OCI-LY3 (cell line): ENCODE measurements around the gene RIPPLY2.
"Not testable (repeated sequence)": the region's sequence is repeated elsewhere in the genome, so short reads cannot be mapped to it uniquely, and the experiment has no call there.

Source experiments
- H2AFZ ChIP-seq: fragments of 200-600, 300-600 bp; shearing (Covaris generic); 2 replicates; pipeline ENCODE4 v1.6.0; 2014; ENCODE audit warnings: antibody characterized with exemption, low read depth, low read length
- H3K27ac ChIP-seq: fragments of 200-600, 300-600 bp; sonication (generic); 2 replicates; pipeline ENCODE4 v1.5.1; 2014; ENCODE audit warnings: mild to moderate bottlenecking, low read length, moderate library complexity, mixed read lengths
- H3K27me3 ChIP-seq: fragments of 200-600, 300-600 bp; sonication (generic); 2 replicates; pipeline ENCODE4 v1.6.1; 2014; ENCODE audit warnings: low read depth, low read length, mixed read lengths
- H3K36me3 ChIP-seq: fragments of 200-600, 300-600 bp; sonication (generic); replicated peaks from 2 replicates; pipeline ENCODE3; 2014; ENCODE audit warnings: low read depth, low read length, mixed read lengths
- H3K4me1 ChIP-seq: fragments of 300-600, 200-600 bp; sonication (generic); 2 replicates; pipeline ENCODE4 v1.6.1; 2014; ENCODE audit warnings: low read length, mixed read lengths
- H3K4me2 ChIP-seq: fragments of 200-600, 300-600 bp; sonication (generic); 2 replicates; pipeline ENCODE4 v1.6.1; 2014; ENCODE audit warnings: low read length, mixed read lengths
- H3K4me3 ChIP-seq: fragments of 300-600, 200-600 bp; sonication (generic); 2 replicates; pipeline ENCODE4 v1.5.1; 2014; ENCODE audit warnings: antibody characterized with exemption, mild to moderate bottlenecking, low read length, moderate library complexity
- H3K79me2 ChIP-seq: fragments of 300-600, 200-600 bp; shearing (Covaris generic); 2 replicates; pipeline ENCODE4 v1.6.1; 2014; ENCODE audit warnings: mild to moderate bottlenecking, low read length, mixed read lengths
- H3K9ac ChIP-seq: fragments of 300-600, 200-600 bp; shearing (Covaris generic); 2 replicates; pipeline ENCODE4 v1.6.0; 2014; ENCODE audit warnings: mild to moderate bottlenecking, low read length, moderate library complexity
- H3K9me3 ChIP-seq: fragments of 200-600, 300-600 bp; shearing (Covaris generic); 2 replicates; pipeline ENCODE4 v1.6.1; 2014; ENCODE audit warnings: low read length, mixed read lengths; ENCODE audit not compliant: insufficient read depth
- H4K20me1 ChIP-seq: fragments of 200-600, 300-600 bp; sonication (generic); 2 replicates; pipeline ENCODE4 v1.6.1; 2016; ENCODE audit warnings: low read length, mixed read lengths; ENCODE audit not compliant: insufficient read depth
- EZH2phosphoT487 ChIP-seq: fragments of 200-600 bp; shearing (Covaris generic); IDR thresholded peaks from 2 replicates; pipeline ENCODE4 v1.6.1; 2018; ENCODE audit warnings: antibody characterized with exemption, mixed run types, low read depth
- TF ChIP-seq, protein P1 (sequence below): fragments of 200-600, 300-600 bp; sonication (generic); IDR thresholded peaks from 2 replicates; pipeline ENCODE4 v1.5.1; 2014; ENCODE audit warnings: antibody characterized with exemption, low read length, low read depth

RIPPLY2 gene

DNA sequence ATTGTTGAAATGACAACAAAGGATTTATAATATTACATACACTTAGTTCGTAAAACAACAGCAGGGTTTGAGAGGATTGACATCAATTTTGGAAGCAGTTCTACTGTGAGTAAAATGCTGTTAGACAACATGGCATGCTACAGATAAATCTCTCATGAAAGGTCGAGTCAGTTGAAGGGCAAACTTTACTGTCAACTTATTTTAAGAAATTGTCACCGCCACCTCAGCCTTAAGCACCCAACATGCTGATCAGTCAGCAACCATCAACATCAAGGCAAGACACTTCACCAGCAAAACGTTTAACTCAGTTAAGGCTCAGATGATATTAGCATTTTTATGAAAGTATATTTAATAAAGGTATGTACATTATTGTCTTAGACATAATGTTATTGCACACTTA is 37.4 kb downstream of the RIPPLY2 start:
- H4K20me1 ChIP-seq = peaks cover 18% of the 10 kb centered on the region
- no peak for TF ChIP-seq EZH2phosphoT487
- TF ChIP-seq, protein P1, sequence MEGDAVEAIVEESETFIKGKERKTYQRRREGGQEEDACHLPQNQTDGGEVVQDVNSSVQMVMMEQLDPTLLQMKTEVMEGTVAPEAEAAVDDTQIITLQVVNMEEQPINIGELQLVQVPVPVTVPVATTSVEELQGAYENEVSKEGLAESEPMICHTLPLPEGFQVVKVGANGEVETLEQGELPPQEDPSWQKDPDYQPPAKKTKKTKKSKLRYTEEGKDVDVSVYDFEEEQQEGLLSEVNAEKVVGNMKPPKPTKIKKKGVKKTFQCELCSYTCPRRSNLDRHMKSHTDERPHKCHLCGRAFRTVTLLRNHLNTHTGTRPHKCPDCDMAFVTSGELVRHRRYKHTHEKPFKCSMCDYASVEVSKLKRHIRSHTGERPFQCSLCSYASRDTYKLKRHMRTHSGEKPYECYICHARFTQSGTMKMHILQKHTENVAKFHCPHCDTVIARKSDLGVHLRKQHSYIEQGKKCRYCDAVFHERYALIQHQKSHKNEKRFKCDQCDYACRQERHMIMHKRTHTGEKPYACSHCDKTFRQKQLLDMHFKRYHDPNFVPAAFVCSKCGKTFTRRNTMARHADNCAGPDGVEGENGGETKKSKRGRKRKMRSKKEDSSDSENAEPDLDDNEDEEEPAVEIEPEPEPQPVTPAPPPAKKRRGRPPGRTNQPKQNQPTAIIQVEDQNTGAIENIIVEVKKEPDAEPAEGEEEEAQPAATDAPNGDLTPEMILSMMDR = no peak
- H3K9ac ChIP-seq = no peak overlapping the region

DNA sequence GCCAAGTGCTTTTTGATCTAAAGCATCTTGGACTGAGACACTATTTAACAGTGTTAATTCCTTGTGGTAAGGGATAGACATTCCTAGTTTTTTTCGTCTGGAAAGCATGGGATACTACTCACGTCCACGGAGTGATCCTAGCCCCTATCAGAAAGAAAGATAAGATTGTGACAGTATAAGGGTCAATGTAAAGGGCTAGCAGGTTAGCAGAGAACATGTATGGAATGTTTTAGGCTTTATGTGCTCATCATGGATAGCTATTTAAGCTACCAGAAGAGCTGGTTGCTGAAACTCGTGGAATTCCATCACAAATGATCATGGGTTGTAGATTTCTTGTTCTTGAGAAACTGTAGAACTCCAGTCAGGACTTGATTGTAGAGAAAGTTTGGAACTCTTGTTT is 38.4 kb downstream of the RIPPLY2 start:
- Histone ChIP-seq H3K36me3 (peaks cover 19% of the 10 kb centered on the region), H3K9me3 (peaks cover 9% of the 10 kb centered on the region; the same call in 1 of the 2 replicates), H3K4me1 (no peaks in the 10 kb centered on the region; the same call in 1 of the 2 replicates), H2AFZ (no peak overlapping the region), H3K27me3 (no peaks in the 10 kb centered on the region), H3K79me2 (peaks cover 43% of the 10 kb centered on the region), H3K4me3 (no peak overlapping the region), H3K4me2 (no peak overlapping the region), H4K20me1 (peaks cover 12% of the 10 kb centered on the region), H3K9ac (no peak overlapping the region), H3K27ac (no peak overlapping the region)
- TF ChIP-seq, protein P1 = no peak
- no peak for TF ChIP-seq EZH2phosphoT487

More for the DNA sequence above, 37.4 kb downstream of the RIPPLY2 start:
- no peak overlapping the region for H3K4me2 ChIP-seq
- H3K36me3 ChIP-seq = peaks cover 12% of the 10 kb centered on the region
- H3K27ac ChIP-seq = no peak overlapping the region
- H3K4me3 ChIP-seq = no peak overlapping the region
- H3K4me1 ChIP-seq = peaks cover 10% of the 10 kb centered on the region
- no peak overlapping the region for H2AFZ ChIP-seq
- H3K79me2 ChIP-seq = peaks cover 45% of the 10 kb centered on the region
- no peaks in the 10 kb centered on the region for H3K27me3 ChIP-seq
- H3K9me3 ChIP-seq = peaks cover 3% of the 10 kb centered on the region; the same call in 1 of the 2 replicates

DNA sequence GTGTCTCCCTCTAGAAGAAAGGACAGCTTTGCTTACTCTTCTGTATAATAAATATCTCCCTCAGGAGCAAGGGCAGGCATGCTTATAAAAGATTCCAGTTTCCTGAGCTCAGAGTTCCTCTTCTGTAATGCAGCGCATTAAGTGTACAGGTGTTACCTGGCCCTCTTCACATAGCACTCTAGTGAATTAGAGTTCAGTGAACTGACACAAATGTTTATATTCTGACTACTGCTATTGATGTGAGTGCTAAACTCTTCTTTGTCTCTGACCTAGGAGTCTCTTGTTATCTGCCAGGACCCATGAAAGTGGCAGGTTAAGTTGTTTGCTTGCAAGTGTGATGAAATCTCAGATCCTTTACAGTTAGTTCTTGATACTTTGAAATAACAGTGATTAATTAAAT is 39.9 kb downstream of the RIPPLY2 start:
- no peak overlapping the region for H3K9ac ChIP-seq
- H2AFZ ChIP-seq = no peak overlapping the region
- TF ChIP-seq EZH2phosphoT487 = no peak
- TF ChIP-seq, protein P1 = no peak
- H3K27ac ChIP-seq = no peak overlapping the region
- H3K9me3 ChIP-seq = peaks cover 10% of the 10 kb centered on the region; the same call in 1 of the 2 replicates
- H4K20me1 ChIP-seq = peaks cover 12% of the 10 kb centered on the region
- peaks cover 20% of the 10 kb centered on the region for H3K36me3 ChIP-seq
- H3K4me2 ChIP-seq = no peak overlapping the region
- H3K27me3 ChIP-seq = no peaks in the 10 kb centered on the region
- no peak overlapping the region for H3K4me3 ChIP-seq
- no peaks in the 10 kb centered on the region; the same call in 1 of the 2 replicates for H3K4me1 ChIP-seq
- peaks cover 35% of the 10 kb centered on the region for H3K79me2 ChIP-seq

GRCh38 chr6:83897094-83897493 is 43.9 kb downstream of the RIPPLY2 start:
- H3K4me3 ChIP-seq, H3K9me3 ChIP-seq: not testable (repeated sequence)
- peaks cover 20% of the 10 kb centered on the region for H3K79me2 ChIP-seq

More at GRCh38 chr6:83897094-83897493, 43.9 kb downstream of the RIPPLY2 start:
- H3K9ac ChIP-seq, H4K20me1 ChIP-seq, H2AFZ ChIP-seq, H3K4me2 ChIP-seq, H3K27ac ChIP-seq, H3K4me1 ChIP-seq, H3K27me3 ChIP-seq: not testable (repeated sequence)
- H3K36me3 ChIP-seq = peaks cover 18% of the 10 kb centered on the region
